ENCODE measurements around the gene TNK2.

DNA sequence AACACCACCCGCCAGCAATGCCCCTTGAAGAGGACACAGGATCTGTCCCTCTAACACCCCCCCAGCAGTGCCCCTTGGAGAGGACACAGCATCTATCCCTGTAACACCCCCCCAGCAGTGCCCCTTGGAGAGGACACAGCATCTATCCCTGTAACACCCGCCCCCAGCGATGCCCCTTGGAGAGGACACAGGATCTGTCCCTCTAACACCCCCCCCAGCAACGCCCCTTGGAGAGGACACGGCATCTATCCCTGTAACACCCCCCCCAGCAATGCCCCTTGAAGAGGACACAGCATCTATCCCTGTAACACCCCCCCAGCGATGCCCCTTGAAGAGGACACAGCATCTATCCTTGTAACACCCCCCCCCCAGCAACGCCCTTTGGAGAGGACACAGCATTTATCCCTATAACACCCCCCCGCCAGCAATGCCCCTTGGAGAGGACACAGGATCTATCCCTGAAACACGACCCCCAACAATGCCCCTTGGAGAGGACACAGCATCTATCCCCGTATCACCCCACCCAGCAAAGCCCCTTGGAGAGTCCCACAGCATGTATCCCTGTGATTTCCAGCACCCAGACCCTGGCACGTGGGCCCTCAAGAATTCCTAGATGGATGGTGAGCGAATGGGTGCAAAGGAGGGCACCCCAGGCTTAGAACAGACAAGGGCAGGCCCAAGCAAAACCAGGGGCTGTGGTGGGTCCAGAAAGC lies 26.9 kb downstream of the TNK2 start:
- TF ChIP-seq, protein P1, sequence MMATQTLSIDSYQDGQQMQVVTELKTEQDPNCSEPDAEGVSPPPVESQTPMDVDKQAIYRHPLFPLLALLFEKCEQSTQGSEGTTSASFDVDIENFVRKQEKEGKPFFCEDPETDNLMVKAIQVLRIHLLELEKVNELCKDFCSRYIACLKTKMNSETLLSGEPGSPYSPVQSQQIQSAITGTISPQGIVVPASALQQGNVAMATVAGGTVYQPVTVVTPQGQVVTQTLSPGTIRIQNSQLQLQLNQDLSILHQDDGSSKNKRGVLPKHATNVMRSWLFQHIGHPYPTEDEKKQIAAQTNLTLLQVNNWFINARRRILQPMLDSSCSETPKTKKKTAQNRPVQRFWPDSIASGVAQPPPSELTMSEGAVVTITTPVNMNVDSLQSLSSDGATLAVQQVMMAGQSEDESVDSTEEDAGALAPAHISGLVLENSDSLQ (IDR thresholded peaks at IDR 0.05): no peak
- no peak for TF ChIP-seq SUZ12 (IDR thresholded peaks at IDR 0.05)
- no peak for TF ChIP-seq ARNT (IDR thresholded peaks at IDR 0.05)
- no peak for TF ChIP-seq SP1 (IDR thresholded peaks at IDR 0.05)
- TF ChIP-seq ELF4 (IDR thresholded peaks at IDR 0.05): no peak
- TF ChIP-seq BHLHE40 (IDR thresholded peaks at IDR 0.05; ENCODE audit: borderline replicate concordance): no peak
- no peak for TF ChIP-seq FOXM1 (IDR thresholded peaks at IDR 0.05; ENCODE audit: borderline replicate concordance)
- TF ChIP-seq FOXA1 (IDR thresholded peaks at IDR 0.05): no peak
- no peak for TF ChIP-seq LEF1 (IDR thresholded peaks at IDR 0.05; ENCODE audit: borderline replicate concordance)
- TF ChIP-seq TARDBP (IDR thresholded peaks at IDR 0.05): no peak
- TF ChIP-seq L3MBTL2 (conservative IDR thresholded peaks at IDR 0.05): no peak
- TF ChIP-seq NFRKB (IDR thresholded peaks at IDR 0.05): no peak
- TF ChIP-seq HDGF (IDR thresholded peaks at IDR 0.05; ENCODE audit: borderline replicate concordance): no peak
